GM12878 (cell line): ENCODE results near the gene RPL3. TPM values are rescaled to one million over a fixed set of nuclear protein-coding genes. Genes with fewer than 3 reads are reported as not detected.
A peak's percentile ranks its signal among the peaks of the same experiment; 100 is the strongest.
"Not testable (repeated sequence)": the region's sequence is repeated elsewhere in the genome, so short reads cannot be mapped to it uniquely, and the experiment has no call there.

Experiments used
- ATAC-seq: fragments of 200-7000 bp; cut with Tn5 transposase; 3 replicates; pipeline ENCODE4 v1.9.1; 2020; ENCODE audit warnings: mild to moderate bottlenecking, moderate library complexity
- BruUV-seq: library from RNA; stranded (reverse); fragments of 400-500 nt; replicated peaks from 2 replicates; lab custom pipeline; 2021; lab: Mats Ljungman, UMichigan
- CTCF ChIA-PET: fragments of 300-600 bp; sonication (Branson Sonifier 250); formaldehyde crosslinking; extraction: SDS; loops from one replicate; lab custom pipeline; 2021; ENCODE audit warnings: inconsistent platforms; lab: Yijun Ruan, JAX
- POLR2A ChIA-PET: fragments of 350-600 bp; formaldehyde crosslinking; extraction: SDS; loops from one replicate; lab custom pipeline; 2021; ENCODE audit warnings: inconsistent platforms; lab: Charles Lee
- RAD21 ChIA-PET: fragments of 300-600 bp; sonication (Branson Sonifier 250); formaldehyde crosslinking; loops from one replicate; lab custom pipeline; 2023; ENCODE audit warnings: antibody characterized with exemption; ENCODE audit not compliant: unreplicated experiment; lab: Charles Lee
- SMC1A ChIA-PET: fragments of 300-600 bp; sonication (Branson Sonifier 250); formaldehyde crosslinking; loops from one replicate; lab custom pipeline; 2023; ENCODE audit not compliant: unreplicated experiment, uncharacterized antibody; lab: Charles Lee
- DNase-seq: peaks from one replicate; pipeline ENCODE4 v3.0.0-alpha.2; 2011; ENCODE audit warnings: low read depth, low spot score
- FAIRE-seq: peaks from 3 replicates; lab custom pipeline; 2011; peaks lifted over from hg19 to GRCh38; lab: Jason Lieb, UNC
- H2AFZ ChIP-seq: 2 replicates; pipeline ENCODE4 v1.6.0; 2011; ENCODE audit warnings: low read depth, low read length, control low read depth; ENCODE audit not compliant: control insufficient read depth
- H3K27ac ChIP-seq: 2 replicates; pipeline ENCODE4 v1.5.1; 2011; ENCODE audit warnings: control low read depth; ENCODE audit not compliant: control insufficient read depth, insufficient read depth
- H3K27me3 ChIP-seq, 2 experiments: replicated peaks in 1 of 2; 2 replicates each; pipeline versions ENCODE4 v1.6.0 to v1.6.1; 2011; ENCODE audit warnings: low read length in 1 of 2; ENCODE audit not compliant: control insufficient read depth in 2 of 2, insufficient read depth in 2 of 2
- H3K36me3 ChIP-seq, 2 experiments: 2 replicates each; pipeline ENCODE4 v1.5.1; 2011; ENCODE audit warnings: low read length in 1 of 2; ENCODE audit not compliant: control insufficient read depth in 2 of 2, insufficient read depth in 2 of 2
- H3K4me1 ChIP-seq: 2 replicates; pipeline ENCODE4 v1.6.1; 2011; ENCODE audit warnings: mild to moderate bottlenecking, low read length, moderate library complexity, mixed read lengths; ENCODE audit not compliant: control insufficient read depth, insufficient read depth
- H3K4me2 ChIP-seq: 2 replicates; pipeline ENCODE4 v1.6.0; 2011; ENCODE audit warnings: control low read depth; ENCODE audit not compliant: control insufficient read depth, insufficient read depth
- H3K4me3 ChIP-seq: fragments of 200-600 bp; sonication (generic); 2 replicates; pipeline ENCODE4 v1.5.1; 2016
- H3K79me2 ChIP-seq: 2 replicates; pipeline ENCODE4 v1.6.0; 2011; ENCODE audit warnings: low read length; ENCODE audit not compliant: control insufficient read depth, insufficient read depth
- H3K9ac ChIP-seq: 2 replicates; pipeline ENCODE4 v1.8.0; 2011; ENCODE audit warnings: low read length, control low read depth, mixed read lengths; ENCODE audit not compliant: control insufficient read depth, insufficient read depth
- H3K9me3 ChIP-seq: replicated peaks from 3 replicates; pipeline ENCODE4 v1.5.1; 2011; ENCODE audit warnings: mild to moderate bottlenecking, low read length; ENCODE audit not compliant: control insufficient read depth, insufficient read depth
- H4K20me1 ChIP-seq: 2 replicates; pipeline ENCODE4 v1.6.0; 2011; ENCODE audit not compliant: control insufficient read depth, insufficient read depth
- ETV6 ChIP-seq, 2 experiments: fragments of 450-650 bp in 1 of 2; IDR thresholded peaks in 1 of 2; conservative IDR thresholded peaks in 1 of 2; 2 replicates each; pipeline ENCODE4 v1.6.1; 2014; ENCODE audit warnings: antibody characterized with exemption in 1 of 2, borderline replicate concordance in 1 of 2, low read depth in 1 of 2, mild to moderate bottlenecking in 1 of 2, moderate library complexity in 1 of 2
- SUZ12 ChIP-seq: fragments of 200-600 bp; sonication (generic); IDR thresholded peaks from one replicate; pipeline ENCODE4 v1.6.1; 2018; ENCODE audit warnings: antibody characterized with exemption, mild to moderate bottlenecking; ENCODE audit not compliant: unreplicated experiment
- ZBTB33 ChIP-seq: fragments of 450-650 bp; IDR thresholded peaks from 2 replicates; pipeline ENCODE4 v1.6.1; 2017; ENCODE audit warnings: mild to moderate bottlenecking
- WGBS: methylation state at CpG from one replicate; pipeline ENCODE4 v1.1.6; 2016; ENCODE audit warnings: low lambda C conversion rate; ENCODE audit not compliant: insufficient replicate concordance, insufficient coverage; ENCODE audit errors: missing lambda C conversion rate; 5-methylcytosine and 5-hydroxymethylcytosine counted together
- in situ Hi-C: fragments of 300-500 bp; cut with MboI; formaldehyde crosslinking; loops from 9 replicates; pipeline ENCODE4 v1.14.3; 2018; ENCODE audit warnings: mixed read lengths
- intact Hi-C: fragments of 100-400 bp; cut with micrococcal nuclease; formaldehyde crosslinking; loops from one replicate; pipeline ENCODE4 v1.14.2; 2022; ENCODE audit not compliant: unreplicated experiment
- polyA plus RNA-seq, 11 experiments: library from polyadenylated mRNA; depleted of rRNA in 4 of 11; unstranded in 6 of 11; stranded (reverse) in 5 of 11; fragments of >200 nt; fragmentation: Nextera tagmentation in 4 of 11; fragmentation: Illumina TruSeq in 1 of 11; extraction: Ambion mirVana in 4 of 11; extraction: Trizol in 1 of 11; gene quantifications; 1 replicate in 1 of 11; 2 replicates in 10 of 11; pipeline versions ENCODE4 v1.2.1 to v1.2.3, GENCODE V29; 2011 to 2016; ENCODE audit warnings: inconsistent platforms in 2 of 11, missing spikeins in 2 of 11, low read depth in 1 of 11
- total RNA-seq, 4 experiments: library from RNA; depleted of rRNA in 3 of 4; stranded (reverse); fragments of >200 nt in 3 of 4; fragmentation: Illumina TruSeq in 1 of 4; extraction: Trizol in 1 of 4; gene quantifications; 2 replicates each; pipeline versions ENCODE4 v1.2.1 to v1.2.3, GENCODE V29; 2013 to 2021
- TF ChIP-seq, protein P1 (sequence below): fragments of 450-650 bp; IDR thresholded peaks from 2 replicates; pipeline ENCODE4 v1.6.1; 2018; ENCODE audit warnings: mild to moderate bottlenecking, low read depth, moderate library complexity; ENCODE audit not compliant: partially characterized antibody
- TF ChIP-seq, protein P2 (sequence below): fragments of 450-650 bp; IDR thresholded peaks from 2 replicates; pipeline ENCODE4 v1.6.1; 2016; ENCODE audit warnings: mild to moderate bottlenecking

The RPL3 gene
- total and polyA plus RNA-seq, 10 of the 15 experiments (the other 5 are each of a cell fraction or from before 2014, with no cell fraction given): 1,534 to 6,791 (median 3,992) TPM

DNA sequence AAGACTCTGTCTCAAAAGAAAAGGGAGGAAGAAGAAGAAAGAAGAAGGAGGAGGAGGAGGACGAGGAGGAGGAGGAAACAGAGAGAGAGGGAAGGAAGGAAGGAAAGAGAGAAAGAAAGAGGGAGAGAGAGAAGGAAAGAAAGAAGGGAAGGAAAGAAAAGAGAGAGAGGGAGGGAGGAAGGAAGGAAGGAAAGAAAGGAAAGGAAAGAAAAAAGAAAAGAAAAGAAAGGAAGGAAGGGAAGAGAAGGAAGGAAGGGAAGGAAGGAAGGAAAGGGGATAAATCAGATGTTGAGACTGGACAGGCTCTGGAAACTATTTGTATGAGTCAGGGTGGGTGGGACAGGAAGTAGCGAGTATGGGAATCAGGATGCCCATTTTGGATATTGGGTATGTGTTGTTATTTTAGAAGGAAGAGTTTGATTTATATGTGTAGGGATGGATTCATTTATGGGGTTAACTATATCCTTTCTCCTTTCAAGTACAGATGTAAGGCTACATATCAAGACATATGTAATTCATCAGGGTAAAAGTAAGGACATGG lies 6.0 kb upstream of the RPL3 start (continued):
- TF ChIP-seq, protein P1, sequence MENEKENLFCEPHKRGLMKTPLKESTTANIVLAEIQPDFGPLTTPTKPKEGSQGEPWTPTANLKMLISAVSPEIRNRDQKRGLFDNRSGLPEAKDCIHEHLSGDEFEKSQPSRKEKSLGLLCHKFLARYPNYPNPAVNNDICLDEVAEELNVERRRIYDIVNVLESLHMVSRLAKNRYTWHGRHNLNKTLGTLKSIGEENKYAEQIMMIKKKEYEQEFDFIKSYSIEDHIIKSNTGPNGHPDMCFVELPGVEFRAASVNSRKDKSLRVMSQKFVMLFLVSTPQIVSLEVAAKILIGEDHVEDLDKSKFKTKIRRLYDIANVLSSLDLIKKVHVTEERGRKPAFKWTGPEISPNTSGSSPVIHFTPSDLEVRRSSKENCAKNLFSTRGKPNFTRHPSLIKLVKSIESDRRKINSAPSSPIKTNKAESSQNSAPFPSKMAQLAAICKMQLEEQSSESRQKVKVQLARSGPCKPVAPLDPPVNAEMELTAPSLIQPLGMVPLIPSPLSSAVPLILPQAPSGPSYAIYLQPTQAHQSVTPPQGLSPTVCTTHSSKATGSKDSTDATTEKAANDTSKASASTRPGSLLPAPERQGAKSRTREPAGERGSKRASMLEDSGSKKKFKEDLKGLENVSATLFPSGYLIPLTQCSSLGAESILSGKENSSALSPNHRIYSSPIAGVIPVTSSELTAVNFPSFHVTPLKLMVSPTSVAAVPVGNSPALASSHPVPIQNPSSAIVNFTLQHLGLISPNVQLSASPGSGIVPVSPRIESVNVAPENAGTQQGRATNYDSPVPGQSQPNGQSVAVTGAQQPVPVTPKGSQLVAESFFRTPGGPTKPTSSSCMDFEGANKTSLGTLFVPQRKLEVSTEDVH: no peak
- TF ChIP-seq ETV6 (conservative IDR thresholded peaks at IDR 0.05 in 1 of 2, IDR thresholded peaks at IDR 0.05 in 1 of 2; ENCODE audit: borderline replicate concordance in 1 of 2, low read depth in 1 of 2) (no peak), SUZ12 (no peak), ZBTB33 (no peak)
- TF ChIP-seq, all 136 proteins: peak for 0

DNA sequence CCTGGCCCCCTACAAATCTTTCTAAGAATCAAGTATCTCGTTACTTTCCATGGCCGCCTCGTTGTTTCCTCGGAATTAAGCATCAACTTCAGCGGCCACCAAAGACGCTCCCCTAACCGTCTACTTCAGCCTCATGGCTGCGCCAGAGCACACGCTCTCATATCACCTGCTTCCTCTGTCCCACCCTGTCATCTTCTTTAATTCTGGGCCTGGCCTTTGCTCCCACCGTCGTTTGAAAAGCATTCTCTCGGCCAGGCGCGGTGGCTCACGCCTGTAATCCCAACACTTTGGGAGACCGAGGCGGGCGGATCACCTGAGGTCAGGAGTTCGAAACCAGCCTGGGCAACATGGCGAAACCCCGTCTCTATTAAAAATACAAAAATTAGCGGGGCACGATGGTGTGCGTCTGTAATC lies 1.2 kb upstream of the RPL3 start:
- TF ChIP-seq, protein P2, sequence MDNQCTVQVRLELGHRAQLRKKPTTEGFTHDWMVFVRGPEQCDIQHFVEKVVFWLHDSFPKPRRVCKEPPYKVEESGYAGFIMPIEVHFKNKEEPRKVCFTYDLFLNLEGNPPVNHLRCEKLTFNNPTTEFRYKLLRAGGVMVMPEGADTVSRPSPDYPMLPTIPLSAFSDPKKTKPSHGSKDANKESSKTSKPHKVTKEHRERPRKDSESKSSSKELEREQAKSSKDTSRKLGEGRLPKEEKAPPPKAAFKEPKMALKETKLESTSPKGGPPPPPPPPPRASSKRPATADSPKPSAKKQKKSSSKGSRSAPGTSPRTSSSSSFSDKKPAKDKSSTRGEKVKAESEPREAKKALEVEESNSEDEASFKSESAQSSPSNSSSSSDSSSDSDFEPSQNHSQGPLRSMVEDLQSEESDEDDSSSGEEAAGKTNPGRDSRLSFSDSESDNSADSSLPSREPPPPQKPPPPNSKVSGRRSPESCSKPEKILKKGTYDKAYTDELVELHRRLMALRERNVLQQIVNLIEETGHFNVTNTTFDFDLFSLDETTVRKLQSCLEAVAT: peak; percentile 73
- TF ChIP-seq, all 136 proteins: peak for 1; not testable (repeated sequence) for 135
- H3K27ac ChIP-seq, H3K4me1 ChIP-seq, ATAC-seq, H2AFZ ChIP-seq, FAIRE-seq, intact Hi-C loops, BruUV-seq, DNase-seq, in situ Hi-C loops, H3K9me3 ChIP-seq, H3K27me3 ChIP-seq: not testable (repeated sequence)
- Histone ChIP-seq H3K4me3 (peak overlapping the region; percentile 83; the same call in 1 of the 2 replicates), H3K4me2 (peak overlapping the region; percentile 91), H4K20me1 (peaks cover 10% of the 10 kb centered on the region), H3K36me3 (peaks cover 15% of the 10 kb centered on the region in 2 experiments), H3K9ac (peak overlapping the region; percentile 96; the same call in 1 of the 2 replicates), H3K79me2 (peaks cover 39% of the 10 kb centered on the region)
- CTCF ChIA-PET: interaction anchor here (0.7 to 6.9 kb wide), 9 partner anchors 12 to 209 kb away, joined by 3 to 88 read pairs (median 5); no protein-coding TSS in a partner anchor
- 95% methylated on average over 22 of the region's 24 CpGs for WGBS
- RAD21 ChIA-PET: interaction anchor here (1.2 to 7.0 kb wide), 6 partner anchors 11 to 196 kb away, joined by 3 to 76 read pairs (median 6); partner anchors contain the start of gene SYNGR1
- SMC1A ChIA-PET: interaction anchor here (0.9 to 5.5 kb wide), 2 partner anchors 12 to 209 kb away, joined by 3 to 36 read pairs; no protein-coding TSS in a partner anchor
- POLR2A ChIA-PET: interaction anchor here (0.7 to 4.0 kb wide), 9 partner anchors 12 to 724 kb away, joined by 3 to 32 read pairs (median 5); partner anchors contain the start of genes CBX7 and SYNGR1
